Type B pancreatic cell (in vitro differentiated cells): ENCODE results near the gene SRGAP3. TPM values are rescaled to one million over a fixed set of nuclear protein-coding genes. Genes with fewer than 3 reads are reported as not detected.

Experiments used
- DNase-seq: peaks from one replicate; pipeline ENCODE4 v3.0.0; 2021; ENCODE audit warnings: mixed read lengths; ENCODE audit not compliant: unreplicated experiment; ENCODE audit errors: extremely low spot score
- H3K27ac Mint-ChIP-seq: 2 replicates; pipeline ENCODE4 v1.8.0; 2021; ENCODE audit warnings: mild to moderate bottlenecking, mixed read lengths
- H3K27me3 Mint-ChIP-seq: 2 replicates; pipeline ENCODE4 v1.8.0; 2021; ENCODE audit warnings: mixed read lengths
- H3K36me3 Mint-ChIP-seq: 2 replicates; pipeline ENCODE4 v1.8.0; 2021; ENCODE audit warnings: mixed read lengths
- H3K4me1 Mint-ChIP-seq: one replicate; pipeline ENCODE4 v1.8.0; 2021; ENCODE audit warnings: mixed read lengths; ENCODE audit not compliant: unreplicated experiment
- H3K4me3 Mint-ChIP-seq: 2 replicates; pipeline ENCODE4 v1.8.0; 2021; ENCODE audit warnings: mild to moderate bottlenecking, mixed read lengths
- H3K9me3 Mint-ChIP-seq: 2 replicates; pipeline ENCODE4 v1.8.0; 2021; ENCODE audit warnings: mixed read lengths
- CTCF ChIP-seq: fragments of 200-600 bp; sonication (generic); conservative IDR thresholded peaks from 2 replicates; pipeline ENCODE4 v1.5.0; 2021; ENCODE audit warnings: antibody characterized with exemption, mild to moderate bottlenecking
- total RNA-seq: library from RNA; stranded (reverse); gene quantifications from 2 replicates; pipeline ENCODE4 v1.2.1, GENCODE V29; 2021; ENCODE audit warnings: low replicate concordance

The SRGAP3 gene
- total RNA-seq, 1 donor from 2014 or later: 41.7 TPM

GRCh38 chr3:9224490-9224889, 25.0 kb downstream of the SRGAP3 start:
- peaks cover 3% of the 10 kb centered on the region for H3K9me3 Mint-ChIP-seq
- H3K36me3 Mint-ChIP-seq: peaks cover 10% of the 10 kb centered on the region
- peaks cover 32% of the 10 kb centered on the region for H3K4me1 Mint-ChIP-seq
- TF ChIP-seq CTCF: no peak
- no peak overlapping the region for H3K27ac Mint-ChIP-seq
- H3K4me3 Mint-ChIP-seq: no peak overlapping the region
- no peaks in the 10 kb centered on the region for H3K27me3 Mint-ChIP-seq
- no peak for DNase-seq

GRCh38 chr3:9223672-9224071, 25.8 kb downstream of the SRGAP3 start:
- no peak for TF ChIP-seq CTCF
- peaks cover 3% of the 10 kb centered on the region for H3K9me3 Mint-ChIP-seq
- H3K4me1 Mint-ChIP-seq: peaks cover 32% of the 10 kb centered on the region
- no peak overlapping the region for H3K4me3 Mint-ChIP-seq
- H3K27me3 Mint-ChIP-seq: no peaks in the 10 kb centered on the region
- peaks cover 10% of the 10 kb centered on the region for H3K36me3 Mint-ChIP-seq
- no peak for DNase-seq
- H3K27ac Mint-ChIP-seq: no peak overlapping the region

- no peak for DNase-seq
- H3K9me3 Mint-ChIP-seq: peaks cover 3% of the 10 kb centered on the region
- H3K27ac Mint-ChIP-seq: no peak overlapping the region
- H3K4me1 Mint-ChIP-seq: peaks cover 35% of the 10 kb centered on the region
- H3K27me3 Mint-ChIP-seq: no peaks in the 10 kb centered on the region
- TF ChIP-seq CTCF: no peak
- peaks cover 10% of the 10 kb centered on the region for H3K36me3 Mint-ChIP-seq
- H3K4me3 Mint-ChIP-seq: no peak overlapping the region
Measured at GRCh38 chr3:9222956-9223639, 26.3 kb downstream of the SRGAP3 start.

GRCh38 chr3:9222049-9222448, 27.4 kb downstream of the SRGAP3 start:
- Mint-ChIP-seq H3K27ac (no peak overlapping the region), H3K36me3 (peaks cover 10% of the 10 kb centered on the region), H3K4me1 (peaks cover 37% of the 10 kb centered on the region), H3K4me3 (no peak overlapping the region), H3K9me3 (peaks cover 3% of the 10 kb centered on the region), H3K27me3 (no peaks in the 10 kb centered on the region)
- TF ChIP-seq CTCF: no peak
- DNase-seq: no peak

GRCh38 chr3:9218514-9218846, 31.0 kb downstream of the SRGAP3 start:
- H3K36me3 Mint-ChIP-seq: peaks cover 14% of the 10 kb centered on the region
- DNase-seq: no peak
- peaks cover 3% of the 10 kb centered on the region for H3K9me3 Mint-ChIP-seq
- H3K27me3 Mint-ChIP-seq: no peaks in the 10 kb centered on the region
- peaks cover 41% of the 10 kb centered on the region for H3K4me1 Mint-ChIP-seq
- H3K4me3 Mint-ChIP-seq: no peak overlapping the region
- TF ChIP-seq CTCF: no peak
- H3K27ac Mint-ChIP-seq: no peak overlapping the region
